ENCODE measurements around the gene PLOD2. TPM values are rescaled to one million over a fixed set of nuclear protein-coding genes. Genes with fewer than 3 reads are reported as not detected.

PLOD2 gene
- total RNA-seq, 1 experiment from 2014 or later = 19.3 TPM

GRCh38 chr3:146165877-146166276 lies 4.9 kb upstream of the PLOD2 start:
- no peak for TF ChIP-seq CTCF (conservative IDR thresholded peaks at IDR 0.05)
- H3K27me3 Mint-ChIP-seq (ENCODE audit: low read depth) = peaks cover 16% of the 10 kb centered on the region
- Histone ChIP-seq H2AK5ac (ENCODE audit: insufficient read length, low read length) (no peak overlapping the region), H3K4me2 (ENCODE audit: insufficient read depth, insufficient read length, low read length) (no peak overlapping the region), H2AFZ (ENCODE audit: low read length) (no peak overlapping the region), H3K14ac (ENCODE audit: insufficient read depth, low read length) (no peak overlapping the region), H3K27ac (ENCODE audit: insufficient read length, low read depth, low read length) (no peak overlapping the region), H4K91ac (ENCODE audit: insufficient read length, low read depth, low read length) (no peak overlapping the region), H3K4ac (ENCODE audit: low read depth, low read length) (no peak overlapping the region), H2BK15ac (ENCODE audit: low read depth, low read length) (no peak overlapping the region), H3K56ac (ENCODE audit: insufficient read length, low read depth, low read length) (no peak overlapping the region), H3K23me2 (ENCODE audit: insufficient read length, low read depth, low read length, poor library complexity, severe bottlenecking) (no peaks in the 10 kb centered on the region), H4K20me1 (ENCODE audit: control insufficient read depth, insufficient read depth, insufficient read length) (no peaks in the 10 kb centered on the region), H3K9me3 (ENCODE audit: control insufficient read depth, low read depth, low read length) (no peaks in the 10 kb centered on the region), H3K9ac (ENCODE audit: extremely low read depth, insufficient read length, low read length) (no peak overlapping the region), H2BK12ac (ENCODE audit: insufficient read length, low read depth, low read length) (no peak overlapping the region), H2BK5ac (ENCODE audit: insufficient read length, low read length) (no peak overlapping the region), H3K18ac (ENCODE audit: insufficient read length, low read depth, low read length) (no peak overlapping the region), H3K4me1 (ENCODE audit: insufficient read depth, low read length) (peaks cover 5% of the 10 kb centered on the region; the same call in 1 of the 2 replicates), H3K23ac (ENCODE audit: insufficient read length, low read depth, low read length) (no peak overlapping the region), H2BK120ac (ENCODE audit: low read depth, low read length, poor library complexity, severe bottlenecking) (no peak overlapping the region), H3K27me3 (ENCODE audit: insufficient read depth, low read length) (no peaks in the 10 kb centered on the region), H4K8ac (replicated peaks; ENCODE audit: insufficient read length, low read depth, low read length) (no peak overlapping the region), H4K5ac (ENCODE audit: insufficient read length, low read depth, low read length) (no peak overlapping the region), H2BK20ac (ENCODE audit: low read depth, low read length, poor library complexity, severe bottlenecking) (no peak overlapping the region), H3T11ph (ENCODE audit: low read length) (no peak overlapping the region), H3K79me2 (ENCODE audit: insufficient read depth, low read length) (no peaks in the 10 kb centered on the region), H3K79me1 (ENCODE audit: insufficient read depth, low read depth, low read length, poor library complexity, severe bottlenecking) (no peaks in the 10 kb centered on the region)
- no peak for DNase-seq
- no CpG with 5 or more reads among the region's 2 CpGs for WGBS (ENCODE audit: extremely low coverage, insufficient read length, low lambda C conversion rate)
- H3K4me1 Mint-ChIP-seq = peaks cover 19 to 21% of the 10 kb centered on the region in 2 experiments
- H3K9me3 Mint-ChIP-seq = no peaks in the 10 kb centered on the region; a peak in 1 of 5 replicates
- no peak overlapping the region for H3K27ac Mint-ChIP-seq
- H3K36me3 Mint-ChIP-seq (ENCODE audit: insufficient read depth in 1 of 3, low read depth in 3 of 3) = no peaks in the 10 kb centered on the region
- H3K4me3 Mint-ChIP-seq = no peak overlapping the region

All from H9 (cell line).